B cell (primary cell): ENCODE results near the gene NAA15. TPM values are rescaled to one million over a fixed set of nuclear protein-coding genes. Genes with fewer than 3 reads are reported as not detected.

Experiments
- ATAC-seq: fragments of 200-7000 bp; cut with Tn5 transposase; one replicate; pipeline ENCODE4 v1.10.0; 2021; ENCODE audit warnings: low read depth, mild to moderate bottlenecking, moderate number of reproducible peaks, moderate library complexity
- CTCF ChIA-PET: fragments of 350-600 bp; sonication (Branson Sonifier 250); formaldehyde crosslinking; loops from one replicate; lab custom pipeline; 2021; ENCODE audit warnings: antibody characterized with exemption, inconsistent platforms; lab: Charles Lee
- POLR2A ChIA-PET: fragments of 350-600 bp; sonication (Branson Sonifier 250); formaldehyde crosslinking; loops from one replicate; lab custom pipeline; 2021; ENCODE audit warnings: antibody characterized with exemption; lab: Charles Lee
- DNase-seq: peaks from one replicate; pipeline ENCODE4 v3.0.0; 2013
- H2AFZ ChIP-seq: 2 replicates; pipeline ENCODE4 v1.6.1; 2012; ENCODE audit warnings: mild to moderate bottlenecking, low read depth, low read length; ENCODE audit not compliant: insufficient read depth, poor library complexity, severe bottlenecking
- H3K27ac ChIP-seq, 2 donors: 1 replicate in 1 of 2; 2 replicates in 1 of 2; pipeline ENCODE4 v1.5.1; 2012 to 2013; ENCODE audit warnings: low read length in 2 of 2, mild to moderate bottlenecking in 2 of 2, moderate library complexity in 1 of 2
- H3K27me3 ChIP-seq, 4 experiments: fragments of 200-600 bp in 1 of 4; sonication (generic) in 1 of 4; replicated peaks in 1 of 4; 1 replicate in 2 of 4; 2 replicates in 2 of 4; pipeline versions ENCODE4 v1.6.1 to v1.7.0; 2013 to 2016; ENCODE audit warnings: low read length in 3 of 4, mild to moderate bottlenecking in 2 of 4, mixed read lengths in 1 of 4, moderate library complexity in 1 of 4; ENCODE audit not compliant: insufficient read depth in 4 of 4, control insufficient read depth in 3 of 4; ENCODE audit errors: control extremely low read depth in 1 of 4
- H3K36me3 ChIP-seq, 2 experiments: replicated peaks in 1 of 2; 1 replicate in 1 of 2; 2 replicates in 1 of 2; pipeline versions ENCODE4 v1.6.1 to v1.7.1; 2013; ENCODE audit warnings: low read length in 1 of 2; ENCODE audit not compliant: insufficient read depth in 2 of 2, control insufficient read depth in 1 of 2; ENCODE audit errors: control extremely low read depth in 1 of 2, extremely low read depth in 1 of 2
- H3K4me1 ChIP-seq, 2 donors: fragments of 200-600 bp in 1 of 2; sonication (generic) in 1 of 2; 1 replicate in 1 of 2; 2 replicates in 1 of 2; pipeline versions ENCODE4 v1.5.1 to v1.6.1; 2013 to 2017; ENCODE audit warnings: low read length in 2 of 2; ENCODE audit not compliant: control insufficient read depth in 2 of 2, insufficient read depth in 2 of 2
- H3K4me2 ChIP-seq: replicated peaks from 2 replicates; pipeline ENCODE3; 2012; ENCODE audit warnings: mild to moderate bottlenecking, low read depth, low read length; ENCODE audit not compliant: poor library complexity, severe bottlenecking
- H3K4me3 ChIP-seq, 5 experiments: fragments of 200-600 bp in 1 of 5; sonication (generic) in 1 of 5; 1 replicate in 3 of 5; 2 replicates in 2 of 5; pipeline versions ENCODE4 v1.5.1 to v1.7.0; 2011 to 2016; ENCODE audit warnings: low read length in 4 of 5, mild to moderate bottlenecking in 4 of 5, low read depth in 2 of 5, control low read depth in 1 of 5, moderate library complexity in 1 of 5; ENCODE audit not compliant: insufficient read depth in 1 of 5; ENCODE audit errors: control extremely low read depth in 1 of 5, extremely low read depth in 1 of 5
- H3K79me2 ChIP-seq: fragments of 200-600 bp; sonication (generic); one replicate; pipeline ENCODE4 v1.6.0; 2016; ENCODE audit warnings: low read length; ENCODE audit not compliant: control insufficient read depth, insufficient read depth
- H3K9ac ChIP-seq: fragments of 200-600 bp; sonication (generic); 2 replicates; pipeline ENCODE4 v1.6.1; 2017; ENCODE audit warnings: mild to moderate bottlenecking, low read length, moderate library complexity
- H3K9me3 ChIP-seq, 3 donors: one replicate each; pipeline versions ENCODE4 v1.6.1 to v1.7.1; 2013; ENCODE audit warnings: low read length in 2 of 3; ENCODE audit not compliant: control insufficient read depth in 2 of 3, insufficient read depth in 1 of 3; ENCODE audit errors: control extremely low read depth in 1 of 3
- H4K20me1 ChIP-seq: 2 replicates; pipeline ENCODE4 v1.6.0; 2012; ENCODE audit warnings: mild to moderate bottlenecking, low read length; ENCODE audit not compliant: insufficient read depth, control insufficient read depth, poor library complexity, severe bottlenecking
- H3K27ac Mint-ChIP-seq: one replicate; pipeline ENCODE4 v1.8.0; 2021; ENCODE audit warnings: mixed read lengths
- H3K27me3 Mint-ChIP-seq: one replicate; pipeline ENCODE4 v1.8.0; 2021; ENCODE audit warnings: mixed read lengths
- H3K4me1 Mint-ChIP-seq: one replicate; pipeline ENCODE4 v1.8.0; 2021; ENCODE audit warnings: mixed read lengths
- H3K4me3 Mint-ChIP-seq: one replicate; pipeline ENCODE4 v1.8.0; 2021; ENCODE audit warnings: mixed read lengths
- H3K9me3 Mint-ChIP-seq: one replicate; pipeline ENCODE4 v1.8.0; 2022; ENCODE audit warnings: mixed read lengths; ENCODE audit not compliant: insufficient read depth
- CTCF ChIP-seq: fragments of 200-600 bp; IDR thresholded peaks from one replicate; pipeline ENCODE4 v1.8.0; 2022; ENCODE audit warnings: antibody characterized with exemption, mild to moderate bottlenecking
- EZH2 ChIP-seq: IDR thresholded peaks from 2 replicates; pipeline ENCODE4 v1.6.1; 2012; ENCODE audit warnings: borderline replicate concordance, low read depth, mild to moderate bottlenecking, moderate library complexity, low read length; ENCODE audit not compliant: insufficient read depth, poor library complexity, severe bottlenecking
- WGBS: methylation state at CpG from one replicate; pipeline ENCODE4 v1.1.5; 2013; ENCODE audit warnings: missing lambda C conversion rate; ENCODE audit not compliant: insufficient coverage; 5-methylcytosine and 5-hydroxymethylcytosine counted together
- intact Hi-C: fragments of 100-400 bp; cut with micrococcal nuclease; formaldehyde crosslinking; loops from one replicate; pipeline ENCODE4 v1.10.0; 2022
- polyA plus RNA-seq: library from polyadenylated mRNA; depleted of rRNA; stranded (reverse); fragments of >200 nt; gene quantifications from 2 replicates; pipeline ENCODE4 v1.2.3, GENCODE V29; 2012
- total RNA-seq, 2 donors: library from RNA; stranded (reverse); fragments of 120-200 nt in 1 of 2; gene quantifications; 1 replicate in 1 of 2; 2 replicates in 1 of 2; pipeline versions ENCODE4 v1.2.3 to v1.2.4, GENCODE V29; 2013 to 2022

Gene NAA15
- total and polyA plus RNA-seq, 2 donors (not counting 1 experiment from before 2014, with no cell fraction given), result 10.0 to 56.7 TPM

GRCh38 chr4:139295942-139296299 is 5.4 kb upstream of the NAA15 start:
- Histone ChIP-seq H3K4me3 (peak overlapping the region in 4 of 5 experiments; percentile 78 to 96 (median 93)), H3K36me3 (peaks cover 2 to 11% of the 10 kb centered on the region in 2 experiments), H3K27ac (peak overlapping the region; percentile 89 to 92), H2AFZ (peak overlapping the region; percentile 96), H3K4me2 (peak overlapping the region; percentile 91), H3K9me3 (no peaks in the 10 kb centered on the region), H3K79me2 (peaks cover 65% of the 10 kb centered on the region), H3K9ac (peak overlapping the region; percentile 97), H3K4me1 (peaks cover 19 to 28% of the 10 kb centered on the region in 2 donors), H4K20me1 (no peaks in the 10 kb centered on the region), H3K27me3 (no peaks in the 10 kb centered on the region)
- Mint-ChIP-seq H3K4me3 (peak overlapping the region; percentile 97), H3K27me3 (no peaks in the 10 kb centered on the region), H3K4me1 (peaks cover 32% of the 10 kb centered on the region), H3K9me3 (no peaks in the 10 kb centered on the region), H3K27ac (peak overlapping the region; percentile 96)
- no peak for TF ChIP-seq EZH2
- TF ChIP-seq CTCF, result peak; percentile 47
- no peak for ATAC-seq
- ChIA-PET CTCF (interaction anchor here (0.6 to 4.8 kb wide), 54 partner anchors 9 to 1131 kb away, joined by 3 to 81 read pairs (median 4); partner anchors contain the start of genes CLGN, ELF2 and MGARP), POLR2A (interaction anchor here (0.8 to 1.8 kb wide), 6 partner anchors 64 to 212 kb away, joined by 3 to 6 read pairs (median 4); partner anchors contain the start of gene ELF2)
- WGBS, result no CpG with 5 or more reads among the region's 6 CpGs
- intact Hi-C loops, result loop anchor here (1.0 kb wide), 5 partner anchors 30 to 266 kb away; no protein-coding TSS in a partner anchor
- DNase-seq, result no peak

GRCh38 chr4:139297001-139297410 is 4.3 kb upstream of the NAA15 start:
- Mint-ChIP-seq H3K9me3 (no peaks in the 10 kb centered on the region), H3K27ac (no peak overlapping the region), H3K27me3 (no peaks in the 10 kb centered on the region), H3K4me3 (no peak overlapping the region), H3K4me1 (peaks cover 36% of the 10 kb centered on the region)
- Histone ChIP-seq H3K4me1 (peaks cover 19 to 28% of the 10 kb centered on the region in 2 donors), H3K9me3 (no peaks in the 10 kb centered on the region), H3K79me2 (peaks cover 66% of the 10 kb centered on the region), H2AFZ (no peak overlapping the region), H3K4me3 (no peak overlapping the region), H3K27ac (no peak overlapping the region), H3K27me3 (no peaks in the 10 kb centered on the region), H3K36me3 (peaks cover 2 to 7% of the 10 kb centered on the region in 2 experiments), H3K9ac (no peak overlapping the region), H3K4me2 (no peak overlapping the region), H4K20me1 (no peaks in the 10 kb centered on the region)
- no peak for DNase-seq
- CTCF ChIA-PET, result interaction anchor here (0.5 to 4.8 kb wide), 20 partner anchors 8 to 266 kb away, joined by 3 to 81 read pairs (median 9); partner anchors contain the start of genes ELF2 and MGARP
- no peak for ATAC-seq
- intact Hi-C loops, result no loop called here
- TF ChIP-seq CTCF, result no peak
- POLR2A ChIA-PET, result interaction anchor here (0.5 to 0.6 kb wide), 2 partner anchors 59 to 213 kb away, joined by 3 read pairs; no protein-coding TSS in a partner anchor
- WGBS, result no CpG with 5 or more reads among the region's 2 CpGs
